Vagina (tissue), 2 donors: ENCODE data around the gene TF. TPM values are rescaled to one million over a fixed set of nuclear protein-coding genes. Genes with fewer than 3 reads are reported as not detected.

Experiments used
- DNase-seq, 2 donors: peaks; one replicate each; pipeline ENCODE4 v3.0.0-alpha.2; 2017; ENCODE audit errors: extremely low spot score in 2 of 2
- H3K27ac ChIP-seq: fragments of 200-600 bp; sonication (generic); one replicate; pipeline ENCODE4 v1.5.1; 2019
- H3K27me3 ChIP-seq: fragments of 200-600 bp; sonication (generic); one replicate; pipeline ENCODE4 v1.5.1; 2019
- H3K36me3 ChIP-seq, 2 donors: fragments of 200-600 bp; sonication (generic); one replicate each; pipeline ENCODE4 v1.5.1; 2017 to 2019
- H3K4me1 ChIP-seq: fragments of 200-600 bp; sonication (generic); one replicate; pipeline ENCODE4 v1.5.1; 2019
- H3K4me3 ChIP-seq, 2 donors: fragments of 200-600 bp; sonication (generic); 1 replicate in 1 of 2; 2 replicates in 1 of 2; pipeline ENCODE4 v1.5.1; 2016 to 2019
- H3K9me3 ChIP-seq: fragments of 200-600 bp; sonication (generic); one replicate; pipeline ENCODE4 v1.5.1; 2019
- CTCF ChIP-seq, 3 experiments: fragments of 450-650 bp in 2 of 3; fragments of 200-600 bp in 1 of 3; sonication (generic) in 1 of 3; IDR thresholded peaks; one replicate each; pipeline ENCODE4 v1.5.1; 2017 to 2019; ENCODE audit warnings: antibody characterized with exemption in 3 of 3, mild to moderate bottlenecking in 2 of 3, moderate library complexity in 2 of 3
- POLR2A ChIP-seq, 2 donors: fragments of 450-650 bp; IDR thresholded peaks; one replicate each; pipeline ENCODE4 v1.6.1; 2017; ENCODE audit warnings: antibody characterized with exemption in 2 of 2, mild to moderate bottlenecking in 2 of 2, moderate library complexity in 2 of 2
- POLR2AphosphoS5 ChIP-seq, 2 donors: sonication (generic); formaldehyde crosslinking; IDR thresholded peaks; one replicate each; pipeline ENCODE4 v1.9.0; 2017; ENCODE audit warnings: antibody characterized with exemption in 2 of 2, mild to moderate bottlenecking in 2 of 2, low read depth in 1 of 2; ENCODE audit not compliant: insufficient read depth in 1 of 2
- intact Hi-C: fragments of 100-400 bp; cut with DNase I; formaldehyde crosslinking; loops from one replicate; pipeline ENCODE4 v1.15.1; 2023
- total RNA-seq: library from RNA; depleted of rRNA; stranded (reverse); fragments of >200 nt; gene quantifications from one replicate; pipeline ENCODE4 v1.2.3, GENCODE V29; 2016

TF gene
- total RNA-seq, 1 donor from 2014 or later, result 2.9 TPM

- Histone ChIP-seq H3K27ac (no peak overlapping the region), H3K27me3 (no peaks in the 10 kb centered on the region), H3K36me3 (no peaks in the 10 kb centered on the region), H3K4me1 (no peaks in the 10 kb centered on the region), H3K4me3 (no peak overlapping the region), H3K9me3 (no peaks in the 10 kb centered on the region)
- DNase-seq, result no peak
- TF ChIP-seq POLR2A (IDR thresholded peaks at IDR 0.05) (no peak), POLR2AphosphoS5 (IDR thresholded peaks at IDR 0.05; ENCODE audit: insufficient read depth in 1 of 2, low read depth in 1 of 2) (no peak), CTCF (IDR thresholded peaks at IDR 0.05) (no peak)
- intact Hi-C loops, result no loop called here
Measured at GRCh38 chr3:133744241-133744640, 2.0 kb upstream of the TF start.

- Histone ChIP-seq H3K4me1 (no peaks in the 10 kb centered on the region), H3K9me3 (no peaks in the 10 kb centered on the region), H3K4me3 (no peak overlapping the region), H3K27me3 (no peaks in the 10 kb centered on the region), H3K36me3 (no peaks in the 10 kb centered on the region), H3K27ac (no peak overlapping the region)
- intact Hi-C loops, result no loop called here
- DNase-seq, result no peak
- TF ChIP-seq POLR2A (IDR thresholded peaks at IDR 0.05) (no peak), CTCF (IDR thresholded peaks at IDR 0.05) (no peak), POLR2AphosphoS5 (IDR thresholded peaks at IDR 0.05; ENCODE audit: insufficient read depth in 1 of 2, low read depth in 1 of 2) (no peak)
Measured at GRCh38 chr3:133745108-133745507, 1.1 kb upstream of the TF start.

GRCh38 chr3:133746712-133747066, 496 bp downstream of the TF start:
- Histone ChIP-seq H3K4me3 (no peak overlapping the region), H3K9me3 (no peaks in the 10 kb centered on the region)
- intact Hi-C loops, result no loop called here

GRCh38 chr3:133747373-133747772, 1.2 kb downstream of the TF start:
- no peak overlapping the region for H3K4me3 ChIP-seq
- H3K4me1 ChIP-seq, result no peaks in the 10 kb centered on the region
- intact Hi-C loops, result no loop called here
- no peaks in the 10 kb centered on the region for H3K27me3 ChIP-seq
- no peaks in the 10 kb centered on the region for H3K36me3 ChIP-seq
- no peak for TF ChIP-seq CTCF (IDR thresholded peaks at IDR 0.05)
- no peak for TF ChIP-seq POLR2A (IDR thresholded peaks at IDR 0.05)
- no peak for TF ChIP-seq POLR2AphosphoS5 (IDR thresholded peaks at IDR 0.05; ENCODE audit: insufficient read depth in 1 of 2, low read depth in 1 of 2)
- no peaks in the 10 kb centered on the region for H3K9me3 ChIP-seq
- no peak overlapping the region for H3K27ac ChIP-seq
- DNase-seq, result no peak

More at GRCh38 chr3:133746712-133747066, 496 bp downstream of the TF start:
- no peaks in the 10 kb centered on the region for H3K4me1 ChIP-seq
- no peak for DNase-seq
- H3K27me3 ChIP-seq, result no peaks in the 10 kb centered on the region
- H3K36me3 ChIP-seq, result no peaks in the 10 kb centered on the region
- no peak overlapping the region for H3K27ac ChIP-seq
- TF ChIP-seq POLR2AphosphoS5 (IDR thresholded peaks at IDR 0.05; ENCODE audit: insufficient read depth in 1 of 2, low read depth in 1 of 2), result no peak
- TF ChIP-seq CTCF (IDR thresholded peaks at IDR 0.05), result no peak
- TF ChIP-seq POLR2A (IDR thresholded peaks at IDR 0.05), result no peak

- Histone ChIP-seq H3K9me3 (no peaks in the 10 kb centered on the region), H3K4me1 (no peaks in the 10 kb centered on the region), H3K36me3 (no peaks in the 10 kb centered on the region), H3K27ac (no peak overlapping the region), H3K27me3 (no peaks in the 10 kb centered on the region), H3K4me3 (no peak overlapping the region)
- DNase-seq, result no peak
- intact Hi-C loops, result no loop called here
- TF ChIP-seq POLR2AphosphoS5 (IDR thresholded peaks at IDR 0.05; ENCODE audit: insufficient read depth in 1 of 2, low read depth in 1 of 2), result no peak
- no peak for TF ChIP-seq POLR2A (IDR thresholded peaks at IDR 0.05)
- no peak for TF ChIP-seq CTCF (IDR thresholded peaks at IDR 0.05)
Measured at GRCh38 chr3:133747907-133748639, 1.9 kb downstream of the TF start.
